Skin of body (tissue), 2 donors: ENCODE data around the gene LYRM4. TPM values are rescaled to one million over a fixed set of nuclear protein-coding genes. Genes with fewer than 3 reads are reported as not detected.
"Not testable (repeated sequence)": the region's sequence is repeated elsewhere in the genome, so short reads cannot be mapped to it uniquely, and the experiment has no call there.

Experiments used
- DNase-seq: peaks from one replicate; lab custom pipeline; 2025; lab: John Stamatoyannopoulos, UW
- total RNA-seq: library from RNA; depleted of rRNA; stranded (reverse); fragments of >200 nt; gene quantifications from one replicate; pipeline ENCODE4 v1.2.3, GENCODE V29; 2014

The LYRM4 gene
- total RNA-seq, 1 donor from 2014 or later, result 12.8 TPM

- no peak for DNase-seq
Measured at GRCh38 chr6:5122504-5123112, 138.1 kb downstream of the LYRM4 start.

- DNase-seq, result no peak
Measured at GRCh38 chr6:5121956-5122355, 138.8 kb downstream of the LYRM4 start.

GRCh38 chr6:5121479-5121878 lies 139.3 kb downstream of the LYRM4 start:
- no peak for DNase-seq

GRCh38 chr6:5120543-5120942 lies 140.2 kb downstream of the LYRM4 start:
- not testable (repeated sequence) for DNase-seq

- DNase-seq, result no peak
Measured at GRCh38 chr6:5120011-5120410, 140.7 kb downstream of the LYRM4 start.

- DNase-seq, result no peak
Measured at GRCh38 chr6:5119090-5119951, 141.4 kb downstream of the LYRM4 start.

GRCh38 chr6:5116243-5116991 lies 144.3 kb downstream of the LYRM4 start:
- no peak for DNase-seq

- DNase-seq, result no peak
Measured at GRCh38 chr6:5115168-5115567, 145.6 kb downstream of the LYRM4 start.

GRCh38 chr6:5113096-5113495 lies 147.7 kb downstream of the LYRM4 start:
- no peak for DNase-seq

- no peak for DNase-seq
Measured at GRCh38 chr6:5112066-5112799, 148.5 kb downstream of the LYRM4 start.

- no peak for DNase-seq
Measured at GRCh38 chr6:5111626-5112025, 149.1 kb downstream of the LYRM4 start.

- no peak for DNase-seq
Measured at GRCh38 chr6:5110246-5110645, 150.5 kb downstream of the LYRM4 start.

GRCh38 chr6:5109436-5109835 lies 151.3 kb downstream of the LYRM4 start:
- no peak for DNase-seq

GRCh38 chr6:5108536-5109150 lies 152.1 kb downstream of the LYRM4 start:
- DNase-seq, result no peak

GRCh38 chr6:5108068-5108467 lies 152.7 kb downstream of the LYRM4 start:
- no peak for DNase-seq

GRCh38 chr6:5107341-5107740 lies 153.4 kb downstream of the LYRM4 start:
- no peak for DNase-seq

GRCh38 chr6:5105146-5105545 lies 155.6 kb downstream of the LYRM4 start:
- no peak for DNase-seq

GRCh38 chr6:5104667-5105066 lies 156.1 kb downstream of the LYRM4 start:
- DNase-seq, result no peak

GRCh38 chr6:5103250-5103649 lies 157.5 kb downstream of the LYRM4 start:
- DNase-seq, result no peak

GRCh38 chr6:5102267-5102970 lies 158.3 kb downstream of the LYRM4 start:
- DNase-seq, result no peak
